GM19395 (cell line): ENCODE measurements around the gene PHOX2B.

ENCODE experiments used
- ATAC-seq: cut with Tn5 transposase; IDR thresholded peaks from one replicate; pipeline ENCODE4 v1.9.1; 2021; ENCODE audit warnings: mild to moderate bottlenecking, moderate library complexity; ENCODE audit not compliant: unreplicated experiment

The PHOX2B gene

DNA sequence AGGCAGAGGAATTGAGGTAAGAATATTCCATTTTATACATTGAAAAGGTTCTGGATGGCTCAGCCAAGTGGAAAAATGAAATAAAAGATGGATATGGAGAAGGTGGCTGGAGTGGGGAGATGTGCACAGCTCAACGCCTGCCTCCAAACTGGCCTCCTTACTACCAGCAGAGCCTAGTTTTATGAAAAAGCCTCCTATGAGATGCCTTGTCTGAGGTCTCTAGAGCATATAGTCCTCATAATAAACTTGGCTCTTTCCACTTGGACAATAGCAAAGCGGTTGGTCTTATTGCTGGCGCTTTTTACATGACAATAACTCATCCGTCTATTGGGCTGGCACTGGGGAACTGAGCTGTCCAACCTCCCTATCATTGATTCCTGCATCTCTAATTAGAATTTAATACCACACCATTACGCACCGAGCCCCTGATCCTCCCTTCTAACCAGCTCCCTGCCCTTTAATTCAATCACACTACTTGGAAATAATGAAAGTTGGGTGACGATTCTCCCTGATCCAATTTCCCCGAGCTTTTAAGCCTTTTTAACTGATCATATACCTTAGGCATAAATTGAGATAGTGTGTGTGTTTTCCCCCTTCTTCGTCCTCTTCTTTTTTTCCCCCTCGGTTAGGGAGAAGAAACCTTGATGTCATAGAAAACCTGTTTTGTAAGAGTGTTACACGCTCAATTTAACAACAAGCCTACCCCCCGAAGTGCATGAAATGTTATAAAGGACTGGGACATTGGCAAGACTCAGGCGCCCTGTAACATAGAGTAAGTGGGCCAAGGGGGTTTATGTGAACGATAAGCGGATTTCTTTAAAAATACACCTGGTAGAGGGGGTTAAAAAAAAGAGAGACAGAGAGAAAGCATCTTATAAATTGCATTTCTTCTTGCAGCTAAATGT is at the start of gene PHOX2B:
Gene PHOX2B (minus strand): TSS at position 155 of the 905 bp plus-strand sequence. CDS start 115 bp downstream, at position 40.
- ATAC-seq: no peak

DNA sequence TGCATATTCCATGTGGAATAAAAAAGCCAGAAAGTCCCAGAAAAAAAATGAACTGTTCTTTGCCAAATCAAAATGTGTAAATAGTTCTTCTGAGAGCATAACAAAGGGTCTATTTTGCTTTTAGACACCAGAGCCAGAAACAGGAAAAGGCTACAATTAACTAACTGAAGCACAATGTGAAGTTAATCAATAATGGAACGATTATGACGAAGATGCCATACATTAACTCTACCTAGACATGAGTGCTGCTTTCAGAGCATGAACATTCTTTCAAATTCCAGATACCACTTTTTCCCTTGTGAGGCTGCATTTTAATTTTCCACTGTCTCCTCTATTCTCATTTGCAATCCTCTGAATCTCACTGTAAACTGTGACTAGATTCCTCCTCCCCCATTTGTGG is 48.7 kb upstream of the PHOX2B start:
- ATAC-seq: no peak

DNA sequence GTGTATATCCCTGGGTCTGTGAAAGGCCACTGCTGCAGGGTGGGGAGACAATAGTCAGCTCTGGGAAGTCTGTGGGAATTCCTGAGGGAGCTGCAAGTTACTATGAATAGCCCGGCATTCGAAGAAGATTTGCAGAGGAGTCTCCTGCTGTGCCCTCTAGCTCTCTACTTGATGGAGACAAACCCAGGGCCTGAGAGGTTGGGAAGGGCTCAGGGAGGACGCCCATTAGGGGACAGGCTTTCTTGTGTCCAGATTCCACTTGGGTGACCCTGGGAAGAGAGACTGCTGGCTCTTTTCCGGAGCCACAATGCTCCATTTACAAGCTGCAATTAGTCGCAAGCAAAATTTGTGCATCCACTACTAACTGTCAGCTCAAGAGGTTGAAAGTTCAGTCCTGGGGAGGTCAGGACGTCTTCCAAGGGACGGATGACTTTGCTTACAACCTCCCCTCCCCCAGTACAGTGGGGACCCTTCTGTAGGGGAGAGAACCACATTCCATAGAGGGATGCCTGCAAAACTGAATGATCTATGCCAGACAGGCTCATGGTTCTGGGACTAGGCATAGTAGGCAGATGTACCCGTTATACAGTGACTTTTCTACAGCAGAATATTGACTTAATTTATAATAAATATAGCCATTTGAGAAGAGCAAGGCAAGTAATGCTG is 48.2 kb upstream of the PHOX2B start:
- no peak for ATAC-seq

DNA sequence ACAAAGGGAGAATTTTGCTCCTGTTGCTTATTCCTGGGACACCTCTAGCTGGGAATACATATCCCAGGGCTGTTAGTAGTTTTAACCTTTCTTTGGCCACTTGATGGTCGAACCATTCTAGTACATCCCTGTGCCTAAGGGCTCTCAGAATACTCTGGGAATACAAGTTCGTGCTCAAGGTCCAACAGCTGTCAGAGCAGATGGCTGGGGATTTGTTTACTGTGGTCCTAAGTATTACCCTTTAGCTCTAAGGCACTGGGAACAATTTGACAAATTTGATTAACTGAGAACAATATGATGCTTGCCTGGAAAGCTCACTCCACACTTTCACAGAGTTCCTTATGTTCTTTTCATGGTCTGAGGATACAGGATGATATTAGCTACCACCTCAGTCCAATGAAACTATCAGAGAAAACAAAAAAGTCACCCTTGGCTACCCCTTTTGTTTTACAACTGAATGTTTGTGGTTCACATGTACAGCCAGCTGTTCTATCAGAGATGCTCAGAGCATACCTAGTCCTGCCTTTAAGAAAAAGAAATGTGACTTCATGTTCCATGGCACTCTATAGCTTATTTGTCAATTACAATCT is 47.4 kb upstream of the PHOX2B start:
- no peak for ATAC-seq

DNA sequence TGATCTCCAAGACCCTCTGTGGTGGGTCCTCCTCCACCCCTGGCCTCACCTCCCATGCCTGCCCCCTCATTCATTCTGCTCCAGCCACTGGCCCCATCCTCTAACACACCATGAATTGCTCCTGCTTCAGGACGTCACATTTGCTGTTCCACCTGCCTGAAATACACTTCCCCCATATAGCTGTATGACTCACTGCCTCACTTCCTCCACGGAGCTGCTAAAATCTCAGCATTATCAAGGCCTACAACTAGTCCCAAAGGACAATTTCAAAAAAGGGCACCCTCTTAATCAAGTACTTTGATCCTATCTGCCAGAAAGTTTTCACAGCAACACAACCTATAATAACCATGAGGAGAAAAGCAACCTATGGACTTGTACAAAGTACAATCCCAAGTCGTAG is 43.6 kb upstream of the PHOX2B start:
- no peak for ATAC-seq

DNA sequence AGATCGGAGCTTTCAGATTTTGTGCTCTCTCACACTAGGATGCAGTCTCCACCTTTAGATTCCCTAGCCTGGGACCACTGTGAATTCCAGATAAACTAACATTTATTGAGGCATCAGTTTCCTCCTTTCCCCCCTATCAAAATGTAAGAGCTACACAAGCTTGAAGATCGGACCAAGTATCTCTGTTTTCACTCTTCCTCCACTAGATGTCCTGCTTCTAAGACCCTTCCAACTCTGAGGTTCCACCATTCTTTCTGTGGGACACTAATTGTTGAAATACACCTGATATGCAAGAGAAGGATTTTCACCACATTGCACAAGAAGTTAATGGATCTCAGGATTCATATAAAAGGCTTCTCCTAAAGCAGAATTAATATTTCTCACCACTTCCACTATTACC is 43.0 kb upstream of the PHOX2B start:
- no peak for ATAC-seq

DNA sequence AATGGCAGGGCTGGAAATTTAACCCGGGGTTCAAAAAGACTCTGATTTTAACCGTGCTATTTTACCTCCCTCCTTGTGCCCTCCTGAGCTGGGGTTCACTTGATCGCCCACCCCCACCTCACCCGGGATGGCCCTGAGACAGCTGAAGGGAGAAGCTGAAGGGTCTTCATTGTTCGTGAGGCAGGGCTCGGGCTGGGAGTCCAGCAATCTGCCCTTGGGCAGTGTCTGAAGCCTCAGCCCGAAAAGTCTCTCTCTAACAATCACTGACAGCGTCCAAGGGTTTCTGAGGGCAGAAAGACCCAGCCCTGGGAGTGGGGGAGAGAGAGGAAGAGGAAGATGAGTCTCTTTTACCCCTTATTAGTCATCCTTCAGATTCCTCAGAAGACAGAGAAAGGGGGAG is 39.4 kb upstream of the PHOX2B start:
- no peak for ATAC-seq

DNA sequence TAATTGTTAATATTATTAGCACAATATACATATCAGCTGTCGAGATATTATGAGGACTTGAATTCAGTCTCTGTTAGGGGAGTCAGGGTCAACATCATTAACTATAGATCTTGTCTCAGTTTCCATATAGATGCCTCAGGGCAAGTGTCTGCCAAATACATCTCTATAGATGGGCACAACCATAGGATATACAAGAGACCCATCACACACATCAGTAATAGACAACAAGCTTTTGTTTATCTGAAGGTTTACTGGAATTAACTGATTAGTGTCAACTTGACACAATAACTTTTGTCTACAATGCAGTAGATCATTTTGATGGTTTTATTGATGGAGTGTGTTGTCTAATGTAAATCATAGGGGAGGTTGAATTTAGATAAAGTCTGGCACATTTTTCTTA is 37.1 kb upstream of the PHOX2B start:
- no peak for ATAC-seq

DNA sequence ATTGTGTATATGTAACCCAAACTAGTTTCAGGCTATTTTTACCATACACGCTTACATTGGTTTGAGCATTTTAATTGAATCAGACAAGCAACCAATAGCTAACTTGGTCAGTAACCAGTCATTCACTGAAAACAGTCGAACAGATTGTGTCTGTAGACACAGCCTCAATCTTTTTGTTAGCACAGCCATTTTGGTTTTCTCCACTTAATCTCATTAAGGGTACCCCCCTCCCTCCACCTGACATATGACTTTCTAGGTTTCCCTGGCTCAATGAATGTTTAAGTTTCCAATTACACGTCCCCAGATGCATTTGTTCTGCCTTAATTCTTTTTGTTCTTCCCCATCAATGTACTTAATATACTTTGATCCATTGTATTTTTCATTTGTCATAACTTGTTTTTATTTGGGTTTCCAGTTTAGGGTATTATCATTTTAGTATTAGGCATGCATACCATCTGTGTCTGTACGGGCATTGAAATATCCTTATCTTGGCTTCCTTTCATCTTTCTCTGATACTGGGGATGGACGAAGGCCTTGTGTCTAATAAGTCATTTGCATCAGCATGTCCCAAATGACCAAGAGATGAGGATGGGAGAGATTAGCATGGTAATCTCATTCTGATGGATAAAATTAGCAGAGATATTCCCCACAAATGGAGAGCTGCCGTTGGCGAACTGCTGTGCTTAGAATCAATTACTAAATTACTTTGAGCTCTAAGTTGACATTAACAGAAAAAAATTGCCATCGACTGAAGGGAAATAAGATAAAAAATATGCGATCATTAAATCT is 35.9 kb upstream of the PHOX2B start:
- ATAC-seq: no peak

DNA sequence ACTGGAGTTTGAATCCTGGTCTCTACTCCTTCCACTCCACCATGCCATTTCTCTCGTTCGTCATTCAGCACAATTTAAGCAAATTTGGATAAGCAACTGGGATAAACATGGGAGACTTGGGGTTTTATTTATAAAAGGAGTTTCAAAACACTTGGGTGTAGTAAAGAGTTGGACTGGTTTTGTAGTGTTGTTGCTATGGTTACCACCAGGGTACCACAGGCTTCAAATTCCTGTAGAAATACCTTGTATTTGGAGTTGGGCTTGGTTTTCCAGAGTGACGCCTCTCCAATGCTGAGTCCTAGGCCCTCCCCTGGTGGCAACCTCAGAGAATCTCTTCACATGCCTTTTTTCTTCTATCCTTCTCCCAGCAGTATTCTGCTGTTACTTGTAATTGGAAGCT is 27.9 kb upstream of the PHOX2B start:
- ATAC-seq: no peak

DNA sequence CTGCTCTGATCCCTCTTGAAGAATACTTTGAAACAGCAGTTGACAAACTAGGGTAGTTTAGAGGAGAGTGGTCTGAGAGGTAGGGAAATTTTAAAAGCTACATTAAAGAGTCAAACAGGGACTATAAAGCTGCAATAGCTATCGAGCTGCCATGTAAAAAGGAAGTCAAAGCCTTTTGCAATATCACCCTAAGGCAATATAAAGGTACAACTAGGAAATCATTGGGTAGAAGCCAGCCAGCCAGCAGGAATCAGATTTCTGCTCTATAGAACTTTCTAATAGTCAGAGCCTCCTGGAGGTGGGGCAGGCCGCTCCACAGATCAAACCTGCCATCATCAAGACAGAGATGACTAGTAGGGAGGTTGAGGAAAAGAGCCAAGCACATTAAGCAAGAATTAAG is 15.2 kb upstream of the PHOX2B start:
- ATAC-seq: no peak

DNA sequence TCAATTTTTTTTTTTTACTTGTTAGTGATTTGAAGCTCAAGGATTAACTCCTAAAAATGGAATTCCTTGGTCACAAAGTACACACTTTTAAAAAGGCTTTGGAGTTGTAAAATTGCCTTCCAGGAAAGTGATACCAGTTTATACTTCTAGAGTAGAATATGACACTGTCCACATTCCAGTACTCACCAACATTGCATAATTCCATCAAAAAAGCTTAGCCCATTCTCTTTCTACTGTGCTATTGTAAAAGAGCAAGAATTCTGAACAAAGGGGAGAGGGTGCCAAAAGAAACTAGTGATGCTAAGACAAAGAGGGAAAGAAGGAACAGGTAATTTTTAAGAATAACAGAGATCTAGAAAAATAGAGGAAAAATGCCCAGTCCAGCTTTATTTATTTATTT is 10.4 kb upstream of the PHOX2B start:
- no peak for ATAC-seq

DNA sequence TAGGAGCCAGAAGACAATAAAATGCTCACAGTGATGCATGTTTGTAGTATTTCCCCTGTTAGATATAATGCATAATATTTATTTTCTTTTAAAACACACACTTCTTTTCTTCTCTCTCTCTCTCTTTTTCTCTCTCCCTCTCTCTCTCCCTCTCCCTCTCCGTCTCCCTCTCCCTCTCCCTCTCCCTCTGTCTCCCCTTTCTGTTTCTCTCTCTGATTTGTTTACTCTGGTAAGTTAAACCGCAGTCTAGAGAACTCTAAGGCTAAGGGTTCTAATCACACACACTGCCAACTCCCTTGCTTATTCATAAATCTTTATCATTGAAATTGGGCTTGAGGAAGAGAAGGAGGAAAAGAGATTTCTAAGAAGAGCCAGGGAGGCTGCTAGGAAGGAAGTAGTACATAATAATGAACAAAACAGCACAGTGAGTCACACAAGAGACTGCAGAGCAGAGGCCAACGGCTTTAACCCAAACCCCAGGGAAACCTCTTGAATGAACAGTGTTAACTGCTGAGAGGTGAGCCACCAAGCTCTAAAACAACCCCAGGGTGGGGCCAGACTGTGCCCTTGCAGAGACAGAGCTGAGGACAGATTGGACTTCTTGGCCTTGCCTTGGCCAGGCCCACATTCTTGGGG is 9.1 kb upstream of the PHOX2B start:
- no peak for ATAC-seq

DNA sequence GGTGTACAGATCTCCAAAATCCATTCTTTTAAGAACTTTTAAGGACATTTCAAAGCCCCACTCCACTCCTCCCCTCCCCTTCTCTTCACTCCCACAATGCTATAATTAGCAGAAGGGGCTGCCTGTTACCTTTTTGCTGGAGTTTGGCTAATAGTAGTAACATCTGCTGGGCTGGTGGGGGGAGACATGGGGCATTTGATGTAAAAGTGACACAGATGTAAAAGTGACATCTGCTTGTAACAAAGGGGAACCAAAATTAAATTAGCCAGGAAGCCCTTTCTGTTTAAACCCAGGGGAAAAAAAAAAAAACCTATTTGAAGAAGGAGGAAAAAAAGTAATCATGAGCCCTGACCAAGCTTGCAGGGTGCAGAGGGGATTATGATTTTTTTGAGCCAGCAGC is 5.4 kb upstream of the PHOX2B start:
- ATAC-seq: no peak

DNA sequence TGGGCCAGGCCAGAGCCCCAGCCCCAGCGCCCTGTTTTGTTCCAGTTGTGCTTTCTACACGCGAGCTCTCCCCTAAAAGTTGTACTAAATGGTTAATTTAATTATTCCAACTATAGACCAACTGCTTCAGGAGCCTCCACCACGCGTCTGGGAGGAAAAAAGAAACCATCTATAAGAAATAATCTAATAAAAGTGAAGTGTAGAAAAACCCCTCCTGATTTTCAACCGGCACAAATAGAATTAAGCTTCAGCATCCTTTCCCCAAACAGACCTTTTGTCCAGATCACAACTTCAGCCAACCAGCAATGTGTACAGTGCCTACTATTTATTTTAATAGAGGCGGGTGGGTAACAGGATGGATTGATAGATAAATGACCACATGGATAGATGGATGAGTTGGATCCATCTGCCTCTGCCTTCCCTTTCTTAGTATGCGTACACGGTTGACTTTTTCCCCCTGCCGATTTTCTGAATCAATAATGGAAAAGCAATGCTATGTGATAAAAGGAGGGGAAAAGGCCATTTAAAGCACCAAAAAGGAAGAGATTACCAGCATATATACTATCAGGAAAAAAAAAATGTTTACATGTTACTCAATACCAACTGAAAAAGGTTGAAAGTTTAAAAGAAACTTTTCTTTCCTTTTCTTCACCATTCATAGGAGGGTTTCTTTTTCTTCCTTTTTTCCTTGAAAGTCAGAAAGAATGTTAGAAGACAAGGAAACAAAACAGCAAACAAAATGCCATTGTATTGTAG is 3.7 kb upstream of the PHOX2B start:
- ATAC-seq: no peak

DNA sequence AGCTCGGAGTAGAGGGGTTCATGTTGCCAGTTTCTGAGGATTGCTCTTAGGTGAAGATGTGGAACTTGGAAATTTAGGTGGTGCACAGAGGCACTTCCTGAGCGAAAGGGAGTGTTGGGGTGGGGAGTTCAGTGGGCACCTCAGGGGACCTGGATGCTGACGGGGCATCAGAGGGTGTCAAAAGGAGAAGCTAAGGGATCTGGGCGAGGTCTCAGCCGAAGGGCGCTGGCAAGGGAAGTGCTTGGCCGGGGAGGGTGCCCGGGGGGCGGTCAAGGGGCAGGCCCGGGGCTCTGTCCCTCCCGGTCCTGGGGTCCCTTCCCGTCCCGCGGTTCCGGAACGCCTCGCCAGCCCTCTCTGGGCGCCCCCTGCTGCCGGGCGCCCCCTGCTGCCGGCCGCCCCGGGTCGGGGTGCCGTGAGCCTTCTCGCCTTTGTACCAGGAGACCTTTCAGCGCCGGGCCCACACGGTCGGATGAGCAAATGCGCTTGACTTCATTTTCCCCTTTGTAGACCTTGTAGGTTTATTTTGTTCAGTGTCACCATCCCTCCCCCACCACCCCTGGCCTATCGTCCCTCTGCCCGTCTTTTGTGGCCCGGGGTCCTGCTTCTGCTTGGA is 3.0 kb upstream of the PHOX2B start:
- ATAC-seq: no peak

DNA sequence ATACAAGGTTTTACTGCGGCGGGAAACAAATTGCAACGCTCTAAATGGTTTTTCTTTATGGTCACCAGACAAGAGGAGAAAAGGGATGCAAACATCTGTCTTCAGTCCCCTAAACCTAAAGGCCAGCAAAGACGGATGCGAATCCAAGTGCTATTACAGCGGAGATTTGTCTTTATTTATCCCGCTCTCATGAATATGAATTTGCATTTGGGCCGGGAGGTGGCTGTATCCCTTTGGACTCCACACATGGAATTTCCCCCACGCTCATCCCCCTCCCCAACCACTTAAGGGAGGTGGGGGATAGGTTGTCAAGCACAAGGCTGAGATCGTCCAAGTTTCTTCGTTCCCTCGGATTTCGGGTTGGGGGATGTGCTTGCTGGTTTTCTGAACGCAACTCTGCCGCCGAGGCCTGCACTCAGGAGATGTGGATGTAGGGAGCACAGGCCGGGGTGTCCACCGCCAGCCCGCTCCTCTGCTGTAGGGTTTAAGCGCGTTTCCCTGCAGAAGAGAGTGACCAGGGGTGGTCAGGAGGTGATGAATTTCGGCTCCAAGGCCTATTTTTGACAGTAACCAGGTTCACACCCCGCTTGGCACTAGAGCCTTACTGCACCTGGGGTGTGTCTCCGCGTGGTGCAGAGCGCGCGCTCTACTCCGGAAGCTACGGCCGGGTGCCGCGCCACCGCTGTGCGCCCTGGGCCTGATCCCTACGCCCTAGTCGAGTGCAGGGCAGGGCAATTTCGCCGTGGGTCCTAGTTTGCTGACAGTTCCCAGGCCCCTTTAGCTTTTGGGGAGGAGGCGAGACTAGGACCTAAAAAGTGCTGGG is 2.3 kb upstream of the PHOX2B start:
- ATAC-seq: no peak

DNA sequence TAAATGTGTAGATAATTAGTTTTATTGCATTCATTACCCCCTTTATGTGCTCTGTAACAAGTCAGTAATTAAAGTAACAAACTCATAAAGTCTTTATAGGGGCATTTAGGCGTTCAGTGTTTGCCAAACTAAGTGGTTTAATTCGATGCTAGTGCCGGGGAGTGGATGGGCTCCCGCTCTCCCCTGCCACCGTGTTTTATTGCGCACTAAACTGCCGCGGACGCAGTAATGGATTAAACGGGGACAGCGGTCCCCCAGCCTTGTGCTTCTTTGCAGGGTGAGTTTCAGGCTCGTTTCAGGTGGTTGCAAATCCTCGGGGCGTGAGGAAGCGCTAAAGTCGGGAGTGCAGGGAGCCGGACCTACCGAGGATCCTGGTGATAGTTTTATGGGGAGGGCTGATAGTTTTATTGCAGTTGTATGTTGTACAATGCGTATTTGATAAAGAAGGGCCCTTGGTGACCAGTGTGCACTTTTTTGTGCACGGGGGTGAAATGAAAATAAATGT is 1.6 kb upstream of the PHOX2B start:
- ATAC-seq: no peak

DNA sequence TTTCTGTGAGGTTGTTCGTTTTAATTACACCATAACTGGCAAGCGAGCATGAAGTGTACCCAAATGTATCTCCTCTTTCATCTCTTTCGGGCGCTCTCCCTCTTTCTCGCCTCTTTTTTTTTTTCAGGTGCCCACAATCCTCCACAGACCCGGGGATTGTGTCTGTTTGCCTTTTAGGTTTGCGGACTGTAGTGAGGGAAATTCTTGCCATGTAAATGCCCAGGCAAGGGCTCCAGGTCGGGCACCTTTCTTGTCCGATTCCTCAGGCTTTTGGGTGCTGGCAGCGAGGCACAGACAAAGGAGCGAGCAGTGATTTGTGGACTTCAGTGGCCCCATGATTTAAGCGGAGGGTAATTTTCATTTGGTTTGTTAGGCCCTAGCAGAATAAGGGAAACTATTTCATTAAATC is 1.1 kb upstream of the PHOX2B start:
- ATAC-seq: no peak
